A549 (cell line): Measurements from ENCODE around the gene TCERG1L. TPM values are rescaled to one million over a fixed set of nuclear protein-coding genes. Genes with fewer than 3 reads are reported as not detected.

Experiments used
- ATAC-seq, 2 experiments: fragments of 200-7000 bp in 1 of 2; fragments of >200 bp in 1 of 2; cut with Nextera tagmentation in 1 of 2; cut with Tn5 transposase in 1 of 2; 3 replicates each; pipeline versions ENCODE4 v1.8.0 to v1.9.1; 2018 to 2020; ENCODE audit warnings: mild to moderate bottlenecking in 1 of 2, moderate library complexity in 1 of 2
- CTCF ChIA-PET: fragments of 300-600 bp; sonication (Branson Sonifier 250); formaldehyde crosslinking; extraction: SDS; loops from one replicate; lab custom pipeline; 2021; ENCODE audit warnings: antibody characterized with exemption, inconsistent platforms; lab: Yijun Ruan, JAX
- POLR2A ChIA-PET: fragments of 350-600 bp; formaldehyde crosslinking; extraction: SDS; loops from one replicate; lab custom pipeline; 2021; ENCODE audit warnings: antibody characterized with exemption, inconsistent platforms; lab: Yijun Ruan, JAX
- DNase-seq, 2 experiments: peaks; one replicate each; pipeline versions ENCODE4 v3.0.0 to v3.0.0-alpha.2; 2011 to 2016; ENCODE audit warnings: low read depth in 1 of 2, low spot score in 1 of 2
- FAIRE-seq: peaks from 2 replicates; lab custom pipeline; 2011; peaks lifted over from hg19 to GRCh38; lab: Jason Lieb, UNC
- H3K27ac ChIP-seq, 2 experiments: fragments of >200 bp; sonication (Bioruptor Twin); formaldehyde crosslinking; 3 replicates each; pipeline ENCODE4 v1.5.1; 2016 to 2017
- H3K4me1 ChIP-seq: fragments of >200 bp; sonication (Bioruptor Twin); formaldehyde crosslinking; 3 replicates; pipeline ENCODE4 v1.6.1; 2016
- H3K4me2 ChIP-seq: fragments of >200 bp; sonication (Bioruptor Twin); formaldehyde crosslinking; 3 replicates; pipeline ENCODE4 v1.6.1; 2016
- H3K4me3 ChIP-seq: fragments of >200 bp; sonication (Bioruptor Twin); formaldehyde crosslinking; 3 replicates; pipeline ENCODE4 v1.5.1; 2016
- H3K9me3 ChIP-seq: fragments of >200 bp; sonication (Bioruptor Twin); formaldehyde crosslinking; 3 replicates; pipeline ENCODE4 v1.6.1; 2016
- CBX2 ChIP-seq: fragments of 200-600 bp; sonication (generic); IDR thresholded peaks from 2 replicates; pipeline ENCODE4 v1.6.1; 2016; ENCODE audit warnings: low read depth, mild to moderate bottlenecking, borderline replicate concordance
- CBX8 ChIP-seq: fragments of 200-600 bp; sonication (generic); IDR thresholded peaks from 2 replicates; pipeline ENCODE4 v1.6.1; 2016
- CHD2 ChIP-seq: fragments of 150-350 bp; IDR thresholded peaks from 2 replicates; pipeline ENCODE4 v1.6.1; 2014; ENCODE audit warnings: low read length; ENCODE audit not compliant: partially characterized antibody
- EP300 ChIP-seq, 2 experiments: fragments of >200 bp; sonication (Bioruptor Twin); formaldehyde crosslinking; IDR thresholded peaks; 2 replicates in 1 of 2; 3 replicates in 1 of 2; pipeline ENCODE4 v1.6.1; 2016 to 2017
- FOSB ChIP-seq: fragments of 250-450 bp; sonication (Bioruptor Pico); IDR thresholded peaks from 2 replicates; pipeline ENCODE4 v1.5.0; 2020; ENCODE audit warnings: mild to moderate bottlenecking, moderate library complexity
- HDAC2 ChIP-seq: fragments of 200-600 bp; sonication (generic); IDR thresholded peaks from 2 replicates; pipeline ENCODE4 v1.6.1; 2016
- HOXB5 ChIP-seq: fragments of 250-450 bp; sonication (Bioruptor Pico); IDR thresholded peaks from 2 replicates; pipeline ENCODE4 v1.5.0; 2020; ENCODE audit warnings: mild to moderate bottlenecking, moderate library complexity
- MAZ ChIP-seq: fragments of 150-350 bp; IDR thresholded peaks from 2 replicates; pipeline ENCODE4 v1.6.1; 2014; ENCODE audit warnings: antibody characterized with exemption, low read depth, low read length, borderline replicate concordance
- NPAS2 ChIP-seq: fragments of 250-450 bp; sonication (Bioruptor Pico); IDR thresholded peaks from 2 replicates; pipeline ENCODE4 v1.8.0; 2022; ENCODE audit warnings: mild to moderate bottlenecking, moderate library complexity, borderline replicate concordance
- NR3C1 ChIP-seq: fragments of >200 bp; sonication (Bioruptor Twin); formaldehyde crosslinking; IDR thresholded peaks from 3 replicates; pipeline ENCODE4 v1.6.1; 2017
- PHF8 ChIP-seq: fragments of 200-600 bp; sonication (generic); IDR thresholded peaks from 2 replicates; pipeline ENCODE4 v1.6.1; 2016; ENCODE audit warnings: low read depth, mild to moderate bottlenecking, antibody characterized with exemption, moderate library complexity, borderline replicate concordance
- POLR2A ChIP-seq: IDR thresholded peaks from 2 replicates; pipeline ENCODE4 v1.6.1; 2012; ENCODE audit warnings: mild to moderate bottlenecking, low read length
- POLR2AphosphoS2 ChIP-seq: conservative IDR thresholded peaks from 2 replicates; pipeline ENCODE4 v1.6.1; 2012; ENCODE audit warnings: low read length, improper control_type of control experiment, inconsistent platforms
- RAD21 ChIP-seq, 2 experiments: fragments of >200 bp in 1 of 2; sonication (Bioruptor Twin) in 1 of 2; formaldehyde crosslinking in 1 of 2; IDR thresholded peaks in 1 of 2; conservative IDR thresholded peaks in 1 of 2; 2 replicates in 1 of 2; 3 replicates in 1 of 2; pipeline ENCODE4 v1.6.1; 2012 to 2018; ENCODE audit warnings: inconsistent platforms in 1 of 2
- RARB ChIP-seq: fragments of 250-450 bp; sonication (Bioruptor Pico); IDR thresholded peaks from 2 replicates; pipeline ENCODE4 v1.8.0; 2021; ENCODE audit warnings: mild to moderate bottlenecking, moderate library complexity
- RFX5 ChIP-seq: fragments of 450-650 bp; IDR thresholded peaks from 2 replicates; pipeline ENCODE4 v1.7.1; 2014; ENCODE audit warnings: antibody characterized with exemption, mild to moderate bottlenecking, moderate library complexity
- RNF2 ChIP-seq: fragments of 200-600 bp; sonication (generic); IDR thresholded peaks from 2 replicates; pipeline ENCODE4 v1.6.1; 2016; ENCODE audit warnings: low read depth, mild to moderate bottlenecking, antibody characterized with exemption, moderate library complexity, borderline replicate concordance
- TFCP2L1 ChIP-seq: fragments of 250-450 bp; sonication (Bioruptor Pico); IDR thresholded peaks from 2 replicates; pipeline ENCODE4 v1.5.0; 2021; ENCODE audit warnings: mild to moderate bottlenecking
- ZNF302 ChIP-seq: fragments of 250-450 bp; sonication (Bioruptor Pico); IDR thresholded peaks from 2 replicates; pipeline ENCODE4 v1.9.0; 2021; ENCODE audit warnings: inconsistent platforms, mild to moderate bottlenecking, moderate library complexity
- WGBS: methylation state at CpG from one replicate; pipeline ENCODE4 v1.1.6; 2017; ENCODE audit errors: missing lambda C conversion rate; 5-methylcytosine and 5-hydroxymethylcytosine counted together
- polyA plus RNA-seq, 4 experiments: library from polyadenylated mRNA; depleted of rRNA in 3 of 4; stranded (reverse); fragments of >200 nt; fragmentation: RNase III in 1 of 4; extraction: RNeasy Plus Mini Kit Qiagen cat#74134 plus additional on column Dnase treatment in 1 of 4; gene quantifications; 2 replicates in 3 of 4; 3 replicates in 1 of 4; pipeline ENCODE4 v1.2.3, GENCODE V29; 2011 to 2017
- TF ChIP-seq, protein P1 (sequence below): fragments of 150-350 bp; IDR thresholded peaks from 2 replicates; pipeline ENCODE4 v1.6.1; 2014; ENCODE audit warnings: low read depth, mild to moderate bottlenecking, low read length
- TF ChIP-seq, protein P2 (sequence below): fragments of 250-450 bp; sonication (Bioruptor Pico); IDR thresholded peaks from 2 replicates; pipeline ENCODE4 v1.5.0; 2020; ENCODE audit warnings: low read depth, mild to moderate bottlenecking, moderate library complexity
- TF ChIP-seq, protein P3 (sequence below): IDR thresholded peaks from 2 replicates; pipeline ENCODE4 v1.6.1; 2012

Gene TCERG1L
- polyA plus RNA-seq, 2 of the 4 experiments (the other 2 are of a cell fraction), result not detected

DNA sequence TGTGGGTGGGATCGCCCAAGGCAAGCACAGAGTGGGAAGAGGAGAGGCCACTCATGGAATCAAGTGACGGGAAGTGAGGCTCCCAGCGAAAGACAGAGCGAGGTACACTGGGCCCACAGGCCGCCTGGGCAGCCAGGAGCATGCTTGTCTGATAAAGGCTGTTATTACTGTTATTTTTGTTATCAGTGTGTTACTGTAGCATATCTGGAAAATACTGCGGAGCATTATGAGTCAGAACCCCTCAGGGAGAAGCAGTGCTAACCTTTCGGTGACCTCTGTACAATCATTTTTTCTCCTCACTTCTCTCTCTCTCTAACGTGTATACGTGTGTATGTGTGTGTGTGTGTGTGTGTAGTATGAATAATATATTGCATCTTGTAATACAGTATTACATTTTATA, 3.8 kb upstream of the TCERG1L start:
- Histone ChIP-seq H3K9me3 (no peaks in the 10 kb centered on the region), H3K27ac (no peak overlapping the region), H3K4me2 (no peak overlapping the region), H3K4me1 (no peaks in the 10 kb centered on the region), H3K4me3 (no peak overlapping the region)
- POLR2A ChIA-PET, result no interaction called here
- FAIRE-seq, result no peak
- TF ChIP-seq MAZ, result no peak
- TF ChIP-seq RNF2, result no peak
- TF ChIP-seq, protein P1, sequence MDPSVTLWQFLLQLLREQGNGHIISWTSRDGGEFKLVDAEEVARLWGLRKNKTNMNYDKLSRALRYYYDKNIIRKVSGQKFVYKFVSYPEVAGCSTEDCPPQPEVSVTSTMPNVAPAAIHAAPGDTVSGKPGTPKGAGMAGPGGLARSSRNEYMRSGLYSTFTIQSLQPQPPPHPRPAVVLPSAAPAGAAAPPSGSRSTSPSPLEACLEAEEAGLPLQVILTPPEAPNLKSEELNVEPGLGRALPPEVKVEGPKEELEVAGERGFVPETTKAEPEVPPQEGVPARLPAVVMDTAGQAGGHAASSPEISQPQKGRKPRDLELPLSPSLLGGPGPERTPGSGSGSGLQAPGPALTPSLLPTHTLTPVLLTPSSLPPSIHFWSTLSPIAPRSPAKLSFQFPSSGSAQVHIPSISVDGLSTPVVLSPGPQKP, result no peak
- TF ChIP-seq, protein P2, sequence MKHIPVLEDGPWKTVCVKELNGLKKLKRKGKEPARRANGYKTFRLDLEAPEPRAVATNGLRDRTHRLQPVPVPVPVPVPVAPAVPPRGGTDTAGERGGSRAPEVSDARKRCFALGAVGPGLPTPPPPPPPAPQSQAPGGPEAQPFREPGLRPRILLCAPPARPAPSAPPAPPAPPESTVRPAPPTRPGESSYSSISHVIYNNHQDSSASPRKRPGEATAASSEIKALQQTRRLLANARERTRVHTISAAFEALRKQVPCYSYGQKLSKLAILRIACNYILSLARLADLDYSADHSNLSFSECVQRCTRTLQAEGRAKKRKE, result no peak
- TF ChIP-seq POLR2A, result no peak
- no peak for TF ChIP-seq NPAS2 (CRISPR knock-in tag)
- TF ChIP-seq RAD21 (conservative IDR thresholded peaks at IDR 0.05 in 1 of 2, IDR thresholded peaks at IDR 0.05 in 1 of 2), result no peak
- TF ChIP-seq HDAC2, result no peak
- no peak for TF ChIP-seq CBX8
- TF ChIP-seq PHF8, result no peak
- TF ChIP-seq POLR2AphosphoS2, result no peak
- TF ChIP-seq EP300 (IDR thresholded peaks at IDR 0.05), result no peak
- TF ChIP-seq RFX5, result no peak
- no peak for TF ChIP-seq TFCP2L1 (CRISPR knock-in tag)
- no peak for TF ChIP-seq CHD2
- no peak for TF ChIP-seq HOXB5 (CRISPR knock-in tag)
- TF ChIP-seq NR3C1, result no peak
- TF ChIP-seq FOSB (CRISPR knock-in tag), result no peak
- CTCF ChIA-PET, result no interaction called here
- 32% methylated on average over 9 of the region's 9 CpGs for WGBS
- no peak; a peak in 1 of 6 replicates for ATAC-seq
- no peak for DNase-seq

GRCh38 chr10:131314799-131315198, 3.3 kb upstream of the TCERG1L start:
- H3K4me3 ChIP-seq, result no peak overlapping the region
- no peak for FAIRE-seq
- H3K4me1 ChIP-seq, result no peaks in the 10 kb centered on the region
- no peak overlapping the region for H3K27ac ChIP-seq
- no peak for TF ChIP-seq ZNF302 (CRISPR knock-in tag)
- TF ChIP-seq CBX2, result no peak
- no peak for TF ChIP-seq RFX5
- TF ChIP-seq, protein P1, result no peak
- no peak for TF ChIP-seq TFCP2L1 (CRISPR knock-in tag)
- TF ChIP-seq RARB (CRISPR knock-in tag), result no peak
- no peak for TF ChIP-seq EP300 (IDR thresholded peaks at IDR 0.05)
- TF ChIP-seq, protein P3, sequence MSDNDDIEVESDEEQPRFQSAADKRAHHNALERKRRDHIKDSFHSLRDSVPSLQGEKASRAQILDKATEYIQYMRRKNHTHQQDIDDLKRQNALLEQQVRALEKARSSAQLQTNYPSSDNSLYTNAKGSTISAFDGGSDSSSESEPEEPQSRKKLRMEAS, result no peak
- ATAC-seq, result no peak; a peak in 1 of 6 replicates
- ChIA-PET CTCF (no interaction called here), POLR2A (no interaction called here)
- no peak overlapping the region for H3K4me2 ChIP-seq
- WGBS, result 46% methylated on average over 10 of the region's 10 CpGs
- DNase-seq, result no peak
- no peaks in the 10 kb centered on the region for H3K9me3 ChIP-seq

DNA sequence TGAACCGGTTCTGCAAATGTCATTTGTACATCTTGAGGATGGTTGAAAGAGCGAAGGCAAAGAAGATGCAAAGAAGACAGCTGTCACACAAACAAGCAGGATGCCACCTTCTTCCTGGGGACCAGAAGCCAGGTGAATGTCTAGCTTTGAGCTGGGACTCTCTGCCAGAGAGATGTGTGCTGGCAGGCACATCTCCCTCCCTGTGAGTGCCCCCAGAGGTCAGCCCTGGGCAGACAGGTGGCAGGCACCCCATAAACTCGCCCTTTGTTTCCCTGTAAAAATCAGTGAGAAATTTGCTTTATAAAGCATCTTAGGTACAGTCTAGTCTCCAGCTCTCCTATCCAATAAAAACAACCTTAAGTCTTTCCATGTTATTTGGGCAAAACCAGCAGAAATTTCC, 2.6 kb upstream of the TCERG1L start:
- no peak for TF ChIP-seq RARB (CRISPR knock-in tag)
- ATAC-seq (no peak), DNase-seq (no peak), FAIRE-seq (no peak)
- ChIA-PET POLR2A (no interaction called here), CTCF (no interaction called here)
- H3K4me2 ChIP-seq, result no peak overlapping the region
- WGBS, result 26% methylated on average over 3 of the region's 3 CpGs
- H3K9me3 ChIP-seq, result no peaks in the 10 kb centered on the region
- no peak overlapping the region for H3K4me3 ChIP-seq
- no peaks in the 10 kb centered on the region for H3K4me1 ChIP-seq
- H3K27ac ChIP-seq, result no peak overlapping the region
